NCI-H2107 treated with DMSO at 0.1 percent for 48 hours (cell line): ENCODE measurements around the gene RPTOR.

ENCODE experiments used
- DNase-seq: peaks from one replicate; lab custom pipeline; 2025; ENCODE audit not compliant: unreplicated experiment; lab: John Stamatoyannopoulos, UW

Gene RPTOR

GRCh38 chr17:80855948-80856862, 311.6 kb downstream of the RPTOR start:
- DNase-seq, result no peak

- DNase-seq, result no peak
Observed at GRCh38 chr17:80856863-80857755, 312.5 kb downstream of the RPTOR start.

GRCh38 chr17:80857756-80858171, 313.1 kb downstream of the RPTOR start:
- DNase-seq, result no peak

GRCh38 chr17:80858301-80859001, 313.8 kb downstream of the RPTOR start:
- no peak for DNase-seq

- no peak for DNase-seq
Observed at GRCh38 chr17:80859002-80859941, 314.6 kb downstream of the RPTOR start.

GRCh38 chr17:80860101-80860671, 315.5 kb downstream of the RPTOR start:
- DNase-seq, result no peak

GRCh38 chr17:80860703-80861417, 316.2 kb downstream of the RPTOR start:
- no peak for DNase-seq

- no peak for DNase-seq
Observed at GRCh38 chr17:80861418-80861815, 316.8 kb downstream of the RPTOR start.

GRCh38 chr17:80861892-80862291, 317.3 kb downstream of the RPTOR start:
- DNase-seq, result peak; percentile 39

GRCh38 chr17:80862481-80862961, 317.9 kb downstream of the RPTOR start:
- no peak for DNase-seq

GRCh38 chr17:80862978-80863377, 318.3 kb downstream of the RPTOR start:
- DNase-seq, result no peak

- no peak for DNase-seq
Observed at GRCh38 chr17:80863626-80864025, 319.0 kb downstream of the RPTOR start.

- DNase-seq, result no peak
Observed at GRCh38 chr17:80864751-80865150, 320.1 kb downstream of the RPTOR start.

- DNase-seq, result peak; percentile 69
Observed at GRCh38 chr17:80866050-80866793, 321.6 kb downstream of the RPTOR start.

GRCh38 chr17:80868022-80868609, 323.5 kb downstream of the RPTOR start:
- no peak for DNase-seq

- DNase-seq, result no peak
Observed at GRCh38 chr17:80869481-80870145, 325.0 kb downstream of the RPTOR start.

- DNase-seq, result no peak
Observed at GRCh38 chr17:80870401-80870800, 325.8 kb downstream of the RPTOR start.
